Measurements from ENCODE around the gene MRGPRX3.

DNA sequence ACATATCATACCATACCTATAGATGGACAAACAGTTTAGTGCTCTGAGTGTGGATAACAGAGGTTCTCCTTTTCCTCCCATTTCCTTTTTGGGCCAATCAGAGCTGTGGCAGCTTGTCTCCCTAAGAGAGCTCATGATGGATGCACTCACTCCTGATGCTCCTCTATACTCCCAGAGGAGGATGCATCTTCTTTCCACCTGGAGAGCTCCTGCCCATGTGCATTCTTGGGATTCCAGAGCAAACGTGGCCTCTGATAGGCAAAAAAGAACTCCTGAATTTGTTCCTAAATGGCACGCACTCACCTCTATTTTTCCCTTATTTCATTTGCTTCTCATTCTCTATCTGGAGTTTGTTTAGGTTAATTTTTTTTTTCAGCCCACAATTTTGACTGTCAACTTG is 2.9 kb downstream of the MRGPRX3 start:
- TF ChIP-seq POLR2A (IDR thresholded peaks at IDR 0.05; ENCODE audit: low read depth, low read length) (no peak), CTCF (IDR thresholded peaks at IDR 0.05; ENCODE audit: extremely low read depth in 1 of 2, insufficient read depth in 1 of 2, low read depth in 1 of 2, low read length in 2 of 2) (no peak), GATA2 (IDR thresholded peaks at IDR 0.05; ENCODE audit: insufficient read depth, insufficient read length, low read depth, low read length) (no peak), EZH2 (IDR thresholded peaks at IDR 0.05; ENCODE audit: borderline replicate concordance, low read depth, low read length, severe bottlenecking) (no peak)

All from endothelial cell of umbilical vein (primary cell).